Fibroblast of lung (primary cell): ENCODE data around the gene ST6GALNAC3. TPM values are rescaled to one million over a fixed set of nuclear protein-coding genes. Genes with fewer than 3 reads are reported as not detected.

Experiments
- DNase-seq, 2 donors: peaks; one replicate each; pipeline versions ENCODE4 v3.0.0 to v3.0.0-alpha.2; 2010; ENCODE audit warnings: low read depth in 2 of 2
- H2AFZ ChIP-seq: 2 replicates; pipeline ENCODE4 v1.5.1; 2012; ENCODE audit warnings: low read length, control low read depth, inconsistent platforms
- H3K27ac ChIP-seq: 2 replicates; pipeline ENCODE4 v1.5.1; 2011; ENCODE audit warnings: low read length, control low read depth; ENCODE audit not compliant: insufficient read depth
- H3K27me3 ChIP-seq: 2 replicates; pipeline ENCODE4 v1.5.1; 2011; ENCODE audit warnings: mild to moderate bottlenecking, low read length; ENCODE audit not compliant: control insufficient read depth, insufficient read depth
- H3K36me3 ChIP-seq: 2 replicates; pipeline ENCODE4 v1.5.1; 2011; ENCODE audit warnings: low read length; ENCODE audit not compliant: control insufficient read depth, insufficient read depth
- H3K4me1 ChIP-seq: 2 replicates; pipeline ENCODE4 v1.5.1; 2011; ENCODE audit warnings: low read length; ENCODE audit not compliant: control insufficient read depth, insufficient read depth; ENCODE audit errors: extremely low read depth
- H3K4me2 ChIP-seq: 2 replicates; pipeline ENCODE4 v1.5.1; 2011; ENCODE audit warnings: low read length, control low read depth; ENCODE audit not compliant: insufficient read depth; ENCODE audit errors: extremely low read depth
- H3K4me3 ChIP-seq, 4 experiments: fragments of 200-600 bp in 1 of 4; sonication (generic) in 1 of 4; replicated peaks in 1 of 4; 2 replicates each; pipeline ENCODE4 v1.5.1; 2011 to 2016; ENCODE audit warnings: low read length in 4 of 4, low read depth in 3 of 4, mild to moderate bottlenecking in 3 of 4, control low read depth in 2 of 4, inconsistent platforms in 1 of 4, mixed read lengths in 1 of 4; ENCODE audit not compliant: insufficient read depth in 1 of 4; ENCODE audit errors: control extremely low read depth in 1 of 4
- H3K79me2 ChIP-seq: 2 replicates; pipeline ENCODE4 v1.5.1; 2012; ENCODE audit warnings: mild to moderate bottlenecking, low read length, inconsistent platforms; ENCODE audit not compliant: control insufficient read depth, insufficient read depth
- H3K9ac ChIP-seq: 2 replicates; pipeline ENCODE4 v1.5.1; 2011; ENCODE audit warnings: mild to moderate bottlenecking, low read length, control low read depth; ENCODE audit not compliant: insufficient read depth
- H3K9me3 ChIP-seq: 2 replicates; pipeline ENCODE4 v1.5.1; 2012; ENCODE audit warnings: low read depth, low read length; ENCODE audit not compliant: control insufficient read depth, insufficient read depth
- H4K20me1 ChIP-seq: 2 replicates; pipeline ENCODE4 v1.5.1; 2011; ENCODE audit warnings: low read length; ENCODE audit not compliant: control insufficient read depth, insufficient read depth; ENCODE audit errors: extremely low read depth
- CTCF ChIP-seq, 2 donors: IDR thresholded peaks in 1 of 2; conservative IDR thresholded peaks in 1 of 2; 1 replicate in 1 of 2; 2 replicates in 1 of 2; pipeline ENCODE4 v1.5.1; 2011 to 2012; ENCODE audit warnings: low read length in 2 of 2, control low read depth in 1 of 2, inconsistent platforms in 1 of 2, low read depth in 1 of 2, mild to moderate bottlenecking in 1 of 2
- EZH2 ChIP-seq: IDR thresholded peaks from 2 replicates; pipeline ENCODE4 v1.5.1; 2012; ENCODE audit warnings: low read length, control low read depth, mild to moderate bottlenecking; ENCODE audit errors: missing control alignments
- polyA plus RNA-seq, 2 donors: library from polyadenylated mRNA; depleted of rRNA in 1 of 2; stranded (reverse) in 1 of 2; unstranded in 1 of 2; fragments of >200 nt; gene quantifications; 2 replicates each; pipeline ENCODE4 v1.2.1, GENCODE V29; 2011 to 2012; ENCODE audit warnings: missing spikeins in 1 of 2
- total RNA-seq: library from RNA; depleted of rRNA; stranded (reverse); fragments of >200 nt; gene quantifications from 2 replicates; pipeline ENCODE4 v1.2.1, GENCODE V29; 2014

Gene ST6GALNAC3
- total and polyA plus RNA-seq, 2 donors (not counting 1 experiment from before 2014, with no cell fraction given): 0.34 to 0.66 TPM

GRCh38 chr1:76073481-76073880 lies 1.1 kb upstream of the ST6GALNAC3 start:
- Histone ChIP-seq H3K27ac (no peak overlapping the region), H4K20me1 (no peaks in the 10 kb centered on the region)

GRCh38 chr1:76075188-76075489 lies 593 bp downstream of the ST6GALNAC3 start:
- H3K9me3 ChIP-seq: no peaks in the 10 kb centered on the region
- H3K9ac ChIP-seq: no peak overlapping the region
- H3K4me1 ChIP-seq: peaks cover 2% of the 10 kb centered on the region
- no peak overlapping the region for H3K27ac ChIP-seq
- H4K20me1 ChIP-seq: no peaks in the 10 kb centered on the region
- H2AFZ ChIP-seq: no peak overlapping the region
- no peaks in the 10 kb centered on the region for H3K36me3 ChIP-seq
- no peak for DNase-seq
- peak overlapping the region; percentile 66 to 71 (median 70) for H3K4me3 ChIP-seq
- peak overlapping the region; percentile 89 for H3K4me2 ChIP-seq
- TF ChIP-seq CTCF (conservative IDR thresholded peaks at IDR 0.05 in 1 of 2, IDR thresholded peaks at IDR 0.05 in 1 of 2; ENCODE audit: low read depth in 1 of 2, low read length in 2 of 2) (no peak), EZH2 (no peak)
- H3K27me3 ChIP-seq: peaks cover 3% of the 10 kb centered on the region
- no peaks in the 10 kb centered on the region for H3K79me2 ChIP-seq

More at GRCh38 chr1:76073481-76073880, 1.1 kb upstream of the ST6GALNAC3 start:
- H2AFZ ChIP-seq: no peak overlapping the region
- H3K9ac ChIP-seq: no peak overlapping the region
- no peak overlapping the region for H3K4me2 ChIP-seq
- no peaks in the 10 kb centered on the region for H3K79me2 ChIP-seq
- TF ChIP-seq EZH2: no peak
- no peak for TF ChIP-seq CTCF (conservative IDR thresholded peaks at IDR 0.05 in 1 of 2, IDR thresholded peaks at IDR 0.05 in 1 of 2; ENCODE audit: low read depth in 1 of 2, low read length in 2 of 2)
- no peak overlapping the region for H3K4me3 ChIP-seq
- no peaks in the 10 kb centered on the region for H3K36me3 ChIP-seq
- peak; percentile 86 to 90 for DNase-seq
- H3K9me3 ChIP-seq: no peaks in the 10 kb centered on the region
- peaks cover 2% of the 10 kb centered on the region for H3K4me1 ChIP-seq
- H3K27me3 ChIP-seq: no peaks in the 10 kb centered on the region

DNA sequence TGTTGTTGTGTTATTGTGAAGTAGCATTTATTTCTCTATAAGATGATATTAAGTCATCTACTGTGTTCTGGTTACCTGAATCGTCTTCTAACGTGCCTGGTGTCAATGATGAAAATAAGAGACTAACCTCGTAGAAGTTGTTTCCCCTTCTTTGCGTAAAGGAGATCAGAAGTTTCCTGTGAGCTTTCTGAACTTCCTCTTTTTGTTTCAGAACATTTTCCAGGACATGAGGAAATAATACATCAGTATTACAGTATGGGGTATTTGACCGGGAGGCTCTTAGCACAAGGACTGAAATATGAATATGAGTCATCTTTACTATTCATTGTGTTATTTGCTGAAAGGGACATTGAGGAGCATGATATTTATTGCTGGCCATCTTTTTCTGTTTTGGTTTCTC lies 1.3 kb downstream of the ST6GALNAC3 start:
- Histone ChIP-seq H3K27me3 (peaks cover 3% of the 10 kb centered on the region), H4K20me1 (no peaks in the 10 kb centered on the region), H2AFZ (no peak overlapping the region), H3K4me1 (peaks cover 2% of the 10 kb centered on the region), H3K27ac (no peak overlapping the region), H3K36me3 (no peaks in the 10 kb centered on the region), H3K4me3 (peak overlapping the region in 1 of 4 experiments; percentile 68), H3K9me3 (no peaks in the 10 kb centered on the region), H3K4me2 (no peak overlapping the region), H3K79me2 (no peaks in the 10 kb centered on the region), H3K9ac (no peak overlapping the region)
- TF ChIP-seq CTCF (conservative IDR thresholded peaks at IDR 0.05 in 1 of 2, IDR thresholded peaks at IDR 0.05 in 1 of 2; ENCODE audit: low read depth in 1 of 2, low read length in 2 of 2): no peak
- TF ChIP-seq EZH2: no peak
- peak in 1 of 2 donors; percentile 68 for DNase-seq
